ENCODE results near the gene ATRAID.

Gene ATRAID

DNA sequence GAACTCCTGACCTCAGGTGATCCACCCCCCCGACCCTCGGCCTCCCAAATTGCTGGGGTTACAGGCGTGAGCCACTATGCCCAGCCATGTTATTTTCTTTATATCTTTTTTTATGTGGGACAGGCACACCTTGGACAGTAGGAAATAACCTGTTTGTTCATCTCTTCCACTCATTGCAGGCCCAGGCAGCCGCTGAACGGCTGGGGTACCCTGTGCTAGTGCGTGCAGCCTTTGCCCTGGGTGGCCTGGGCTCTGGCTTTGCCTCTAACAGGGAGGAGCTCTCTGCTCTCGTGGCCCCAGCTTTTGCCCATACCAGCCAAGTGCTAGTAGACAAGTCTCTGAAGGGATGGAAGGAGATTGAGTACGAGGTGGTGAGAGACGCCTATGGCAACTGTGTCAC, 13.7 kb downstream of the ATRAID start:
- H3K36me3 ChIP-seq, result peaks cover 68 to 97% (median 75%) of the 10 kb centered on the region in 3 donors
- intact Hi-C loops (cut with DNase I; ENCODE audit: low total_unique reads), result no loop called here
- DNase-seq, result no peak

DNA sequence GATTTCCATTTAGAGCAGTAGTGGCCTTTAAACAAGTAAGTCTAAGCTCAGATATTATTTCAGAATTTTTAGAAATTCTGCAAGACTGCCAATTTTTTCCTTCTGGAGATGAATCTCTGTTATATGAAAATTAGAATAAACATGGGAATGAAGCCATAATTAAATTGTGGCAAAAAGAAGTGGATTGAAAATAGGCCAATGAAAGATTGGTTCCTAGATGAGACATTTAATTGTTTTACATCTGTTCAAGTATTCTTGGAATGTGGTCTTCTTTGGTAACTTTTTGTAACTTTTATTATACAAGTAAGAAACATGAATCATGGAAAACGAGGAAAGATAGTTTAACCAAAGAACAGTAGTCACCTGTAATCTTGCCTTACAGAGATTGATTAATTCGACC, 15.7 kb downstream of the ATRAID start:
- intact Hi-C loops (cut with DNase I; ENCODE audit: low total_unique reads), result no loop called here
- no peaks in the 10 kb centered on the region for H3K9me3 ChIP-seq
- no peak overlapping the region for H3K4me3 ChIP-seq
- no peaks in the 10 kb centered on the region for H3K27me3 ChIP-seq
- H3K4me1 ChIP-seq, result no peaks in the 10 kb centered on the region
- peaks cover 80 to 100% (median 84%) of the 10 kb centered on the region in 3 donors for H3K36me3 ChIP-seq
- TF ChIP-seq, protein P1, sequence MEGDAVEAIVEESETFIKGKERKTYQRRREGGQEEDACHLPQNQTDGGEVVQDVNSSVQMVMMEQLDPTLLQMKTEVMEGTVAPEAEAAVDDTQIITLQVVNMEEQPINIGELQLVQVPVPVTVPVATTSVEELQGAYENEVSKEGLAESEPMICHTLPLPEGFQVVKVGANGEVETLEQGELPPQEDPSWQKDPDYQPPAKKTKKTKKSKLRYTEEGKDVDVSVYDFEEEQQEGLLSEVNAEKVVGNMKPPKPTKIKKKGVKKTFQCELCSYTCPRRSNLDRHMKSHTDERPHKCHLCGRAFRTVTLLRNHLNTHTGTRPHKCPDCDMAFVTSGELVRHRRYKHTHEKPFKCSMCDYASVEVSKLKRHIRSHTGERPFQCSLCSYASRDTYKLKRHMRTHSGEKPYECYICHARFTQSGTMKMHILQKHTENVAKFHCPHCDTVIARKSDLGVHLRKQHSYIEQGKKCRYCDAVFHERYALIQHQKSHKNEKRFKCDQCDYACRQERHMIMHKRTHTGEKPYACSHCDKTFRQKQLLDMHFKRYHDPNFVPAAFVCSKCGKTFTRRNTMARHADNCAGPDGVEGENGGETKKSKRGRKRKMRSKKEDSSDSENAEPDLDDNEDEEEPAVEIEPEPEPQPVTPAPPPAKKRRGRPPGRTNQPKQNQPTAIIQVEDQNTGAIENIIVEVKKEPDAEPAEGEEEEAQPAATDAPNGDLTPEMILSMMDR (IDR thresholded peaks at IDR 0.05), result no peak
- DNase-seq, result no peak
- no peak overlapping the region for H3K27ac ChIP-seq

More for the DNA sequence above, 13.7 kb downstream of the ATRAID start:
- Histone ChIP-seq H3K4me3 (no peak overlapping the region), H3K27ac (no peak overlapping the region), H3K9me3 (no peaks in the 10 kb centered on the region), H3K27me3 (no peaks in the 10 kb centered on the region), H3K4me1 (no peaks in the 10 kb centered on the region)
- TF ChIP-seq, protein P1 (IDR thresholded peaks at IDR 0.05), result no peak

DNA sequence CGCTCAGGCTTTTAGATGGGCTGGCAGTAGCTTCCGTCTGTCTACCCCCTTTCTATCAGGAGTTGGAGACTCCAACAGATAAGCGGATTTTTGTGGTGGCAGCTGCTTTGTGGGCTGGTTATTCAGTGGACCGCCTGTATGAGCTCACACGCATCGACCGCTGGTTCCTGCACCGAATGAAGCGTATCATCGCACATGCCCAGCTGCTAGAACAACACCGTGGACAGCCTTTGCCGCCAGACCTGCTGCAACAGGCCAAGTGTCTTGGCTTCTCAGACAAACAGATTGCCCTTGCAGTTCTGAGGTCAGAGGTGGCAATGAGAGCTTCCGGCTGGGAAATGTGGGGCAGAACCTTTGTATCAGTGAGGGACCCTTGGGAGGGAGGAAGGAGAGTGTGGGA, 20.1 kb downstream of the ATRAID start:
- intact Hi-C loops (cut with DNase I; ENCODE audit: low total_unique reads), result no loop called here
- Histone ChIP-seq H3K4me1 (no peaks in the 10 kb centered on the region), H3K9me3 (no peaks in the 10 kb centered on the region), H3K27me3 (no peaks in the 10 kb centered on the region), H3K4me3 (no peak overlapping the region), H3K36me3 (peaks cover 86 to 100% (median 88%) of the 10 kb centered on the region in 3 donors), H3K27ac (no peak overlapping the region)
- DNase-seq, result no peak
- TF ChIP-seq, protein P1 (IDR thresholded peaks at IDR 0.05), result no peak

DNA sequence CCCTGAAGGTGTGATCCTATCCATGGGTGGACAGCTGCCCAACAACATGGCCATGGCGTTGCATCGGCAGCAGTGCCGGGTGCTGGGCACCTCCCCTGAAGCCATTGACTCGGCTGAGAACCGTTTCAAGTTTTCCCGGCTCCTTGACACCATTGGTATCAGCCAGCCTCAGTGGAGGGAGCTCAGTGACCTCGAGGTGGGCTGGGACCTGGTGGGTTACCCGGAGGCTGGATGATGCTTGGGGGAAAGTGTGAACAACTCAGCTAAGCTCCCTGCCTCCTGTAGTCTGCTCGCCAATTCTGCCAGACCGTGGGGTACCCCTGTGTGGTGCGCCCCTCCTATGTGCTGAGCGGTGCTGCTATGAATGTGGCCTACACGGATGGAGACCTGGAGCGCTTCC, 21.5 kb downstream of the ATRAID start:
- intact Hi-C loops (cut with DNase I; ENCODE audit: low total_unique reads), result no loop called here
- Histone ChIP-seq H3K9me3 (no peaks in the 10 kb centered on the region), H3K4me1 (no peaks in the 10 kb centered on the region), H3K27ac (no peak overlapping the region), H3K4me3 (no peak overlapping the region), H3K27me3 (no peaks in the 10 kb centered on the region), H3K36me3 (peaks cover 88 to 100% (median 90%) of the 10 kb centered on the region in 3 donors)
- no peak for DNase-seq
- TF ChIP-seq, protein P1 (IDR thresholded peaks at IDR 0.05), result no peak

DNA sequence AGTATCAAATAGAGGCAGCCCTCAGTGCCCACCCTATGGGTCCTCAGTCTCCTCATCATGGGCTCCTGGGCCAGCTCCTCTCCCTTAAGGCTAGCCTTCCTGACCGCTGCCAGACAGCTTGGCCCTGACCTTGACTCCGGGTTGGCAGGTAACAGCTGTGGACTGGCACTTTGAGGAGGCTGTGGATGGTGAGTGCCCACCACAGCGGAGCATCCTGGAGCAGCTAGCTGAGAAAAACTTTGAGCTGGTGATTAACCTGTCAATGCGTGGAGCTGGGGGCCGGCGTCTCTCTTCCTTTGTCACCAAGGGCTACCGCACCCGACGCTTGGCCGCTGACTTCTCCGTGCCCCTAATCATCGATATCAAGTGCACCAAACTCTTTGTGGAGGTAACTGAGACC, 24.3 kb downstream of the ATRAID start:
- Histone ChIP-seq H3K4me1 (no peaks in the 10 kb centered on the region), H3K36me3 (peaks cover 91 to 100% (median 98%) of the 10 kb centered on the region in 3 donors), H3K4me3 (no peak overlapping the region), H3K9me3 (no peaks in the 10 kb centered on the region), H3K27me3 (no peaks in the 10 kb centered on the region), H3K27ac (no peak overlapping the region)
- DNase-seq, result no peak
- intact Hi-C loops (cut with DNase I; ENCODE audit: low total_unique reads), result no loop called here
- TF ChIP-seq, protein P1 (IDR thresholded peaks at IDR 0.05), result no peak

DNA sequence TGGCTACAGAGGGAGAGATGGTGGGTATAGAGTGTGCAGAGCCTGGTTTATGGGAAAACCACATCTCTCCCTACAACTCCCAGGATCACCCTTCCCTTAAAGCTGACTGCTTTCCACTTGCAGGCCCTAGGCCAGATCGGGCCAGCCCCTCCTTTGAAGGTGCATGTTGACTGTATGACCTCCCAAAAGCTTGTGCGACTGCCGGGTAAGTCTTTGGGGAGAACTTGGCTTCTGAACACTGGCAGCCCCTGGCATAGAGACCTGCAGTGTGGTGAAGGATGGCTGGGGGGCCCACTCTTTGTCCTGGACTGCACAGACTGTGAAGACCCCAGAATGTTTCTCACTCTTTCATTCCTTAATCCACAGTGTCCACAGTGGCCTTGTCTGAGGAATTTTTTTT, 24.8 kb downstream of the ATRAID start:
- H3K36me3 ChIP-seq, result peaks cover 90 to 100% (median 98%) of the 10 kb centered on the region in 3 donors
- intact Hi-C loops (cut with DNase I; ENCODE audit: low total_unique reads), result no loop called here
- no peak overlapping the region for H3K4me3 ChIP-seq
- H3K4me1 ChIP-seq, result no peaks in the 10 kb centered on the region
- H3K27ac ChIP-seq, result no peak overlapping the region
- no peak for DNase-seq
- TF ChIP-seq, protein P1 (IDR thresholded peaks at IDR 0.05), result no peak
- H3K9me3 ChIP-seq, result no peaks in the 10 kb centered on the region
- no peaks in the 10 kb centered on the region for H3K27me3 ChIP-seq

Data from tibial artery (tissue), 4 donors.